Daoy (cell line): Measurements from ENCODE around the gene RNU7-1. TPM values are rescaled to one million over a fixed set of nuclear protein-coding genes. Genes with fewer than 3 reads are reported as not detected.

ENCODE experiments used
- DNase-seq: peaks from one replicate; pipeline ENCODE4 v3.0.0-alpha.2; 2015; ENCODE audit warnings: low read depth
- total RNA-seq: library from RNA; depleted of rRNA; stranded (reverse); fragments of >200 nt; shearing (Covaris generic); gene quantifications from 2 replicates; pipeline ENCODE4 v1.2.3, GENCODE V29; 2014

The RNU7-1 gene
- total RNA-seq, 1 experiment from 2014 or later = not detected

GRCh38 chr12:6937481-6938352, 5.9 kb upstream of the RNU7-1 start:
- DNase-seq = peak; percentile 99

- DNase-seq = no peak
Measured at GRCh38 chr12:6938353-6939190, 5.0 kb upstream of the RNU7-1 start.

- DNase-seq = no peak
Measured at GRCh38 chr12:6939191-6939540, 4.5 kb upstream of the RNU7-1 start.

- DNase-seq = no peak
Measured at GRCh38 chr12:6941267-6941666, 2.3 kb upstream of the RNU7-1 start.

- DNase-seq = no peak
Measured at GRCh38 chr12:6941782-6942181, 1.8 kb upstream of the RNU7-1 start.

GRCh38 chr12:6942331-6942665, 1.3 kb upstream of the RNU7-1 start:
- DNase-seq = no peak

GRCh38 chr12:6943389-6943721, 261 bp upstream of the RNU7-1 start:
- DNase-seq = peak; percentile 90

- peak; percentile 96 for DNase-seq
Measured at GRCh38 chr12:6944381-6945186, 968 bp downstream of the RNU7-1 start.

- DNase-seq = no peak
Measured at GRCh38 chr12:6945613-6946012, 2.0 kb downstream of the RNU7-1 start.

- DNase-seq = no peak
Measured at GRCh38 chr12:6946033-6946919, 2.7 kb downstream of the RNU7-1 start.

- DNase-seq = no peak
Measured at GRCh38 chr12:6946920-6947374, 3.3 kb downstream of the RNU7-1 start.

GRCh38 chr12:6947615-6948014, 4.0 kb downstream of the RNU7-1 start:
- DNase-seq = no peak

GRCh38 chr12:6948873-6949594, 5.4 kb downstream of the RNU7-1 start:
- no peak for DNase-seq

GRCh38 chr12:6950401-6950801, 6.8 kb downstream of the RNU7-1 start:
- DNase-seq = no peak

GRCh38 chr12:6950811-6951540, 7.4 kb downstream of the RNU7-1 start, which contains the start of gene PTPN6:
TSS of gene PTPN6 (plus strand) at chr12:6951356. CDS start at chr12:6951513, 157 bp downstream.
- DNase-seq = no peak

GRCh38 chr12:6951551-6952120, 8.0 kb downstream of the RNU7-1 start:
- no peak for DNase-seq

GRCh38 chr12:6952121-6952862, 8.7 kb downstream of the RNU7-1 start:
- no peak for DNase-seq

- no peak for DNase-seq
Measured at GRCh38 chr12:6952863-6953441, 9.3 kb downstream of the RNU7-1 start.
